HL-60 (cell line): ENCODE measurements around the gene TOMM34.

ENCODE experiments used
- DNase-seq, 2 experiments: peaks; one replicate each; pipeline ENCODE4 v3.0.0-alpha.2; 2010 to 2020; ENCODE audit warnings: low read depth in 1 of 2, low spot score in 1 of 2
- H3K27ac ChIP-seq: fragments of 250-450 bp; sonication (Bioruptor Pico); replicated peaks from 2 replicates; pipeline ENCODE4 v1.5.1; 2020; ENCODE audit warnings: mild to moderate bottlenecking, moderate library complexity
- H3K27me3 ChIP-seq: fragments of 250-450 bp; sonication (Bioruptor Pico); 2 replicates; pipeline ENCODE4 v1.5.1; 2021; ENCODE audit warnings: mild to moderate bottlenecking, moderate library complexity; ENCODE audit not compliant: insufficient read depth, poor library complexity, severe bottlenecking
- H3K4me3 ChIP-seq: replicated peaks from 2 replicates; pipeline ENCODE4 v1.5.1; 2011; ENCODE audit warnings: mild to moderate bottlenecking, control low read depth, low read length; ENCODE audit not compliant: insufficient read depth
- GABPA ChIP-seq: IDR thresholded peaks from 2 replicates; pipeline ENCODE4 v1.6.1; 2012; ENCODE audit warnings: low read depth
- POLR2AphosphoS5 ChIP-seq: IDR thresholded peaks from 2 replicates; pipeline ENCODE4 v1.6.1; 2012; ENCODE audit warnings: low read depth
- SPI1 ChIP-seq: IDR thresholded peaks from 2 replicates; pipeline ENCODE4 v1.6.1; 2012; ENCODE audit warnings: low read depth, mild to moderate bottlenecking, borderline replicate concordance
- TF ChIP-seq, protein P1 (sequence below): IDR thresholded peaks from one replicate; pipeline ENCODE4 v1.5.1; 2011; ENCODE audit warnings: low read length, control low read depth, inconsistent platforms; ENCODE audit not compliant: insufficient read depth
- TF ChIP-seq, protein P2 (sequence below): IDR thresholded peaks from 2 replicates; pipeline ENCODE4 v1.6.1; 2012; ENCODE audit warnings: low read depth; ENCODE audit not compliant: insufficient replicate concordance

The TOMM34 gene

DNA sequence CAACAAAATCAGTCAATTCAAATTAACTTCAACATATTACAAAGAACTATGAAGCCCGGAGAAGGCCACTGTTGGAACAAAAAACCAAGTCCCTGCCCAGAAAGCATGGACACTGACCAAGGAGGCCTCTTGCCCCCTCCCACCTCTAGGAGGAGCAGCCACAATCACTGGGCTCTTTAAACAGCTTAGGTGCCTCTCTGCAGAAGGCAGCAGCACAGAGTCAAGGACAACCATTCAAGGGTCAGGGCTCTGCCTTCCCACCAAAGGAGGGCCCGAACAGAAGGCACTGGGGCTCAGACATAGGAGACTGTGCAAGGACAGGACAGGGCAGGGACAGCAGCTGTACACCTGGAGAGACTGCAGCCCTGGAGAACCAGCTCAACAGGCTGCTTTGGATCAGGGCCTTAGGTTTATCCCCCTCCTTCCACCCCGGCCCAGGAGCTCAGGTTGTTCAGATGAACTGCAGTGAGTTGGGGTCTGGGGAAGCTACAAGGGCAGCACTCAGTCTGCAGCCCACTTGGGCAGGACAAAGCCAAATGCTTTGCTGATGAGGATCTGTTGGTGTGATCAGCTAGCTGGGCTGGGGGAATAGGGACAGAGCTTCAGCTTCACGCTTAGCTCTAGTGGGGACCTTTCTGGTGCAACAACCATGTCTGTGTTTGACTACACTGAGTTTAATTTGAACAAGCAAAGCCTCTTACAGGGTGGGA, 17.8 kb downstream of the TOMM34 start:
- Histone ChIP-seq H3K27ac (no peak overlapping the region), H3K27me3 (no peaks in the 10 kb centered on the region), H3K4me3 (no peak overlapping the region)
- no peak for DNase-seq
- no peak for TF ChIP-seq POLR2AphosphoS5
- TF ChIP-seq, protein P1, sequence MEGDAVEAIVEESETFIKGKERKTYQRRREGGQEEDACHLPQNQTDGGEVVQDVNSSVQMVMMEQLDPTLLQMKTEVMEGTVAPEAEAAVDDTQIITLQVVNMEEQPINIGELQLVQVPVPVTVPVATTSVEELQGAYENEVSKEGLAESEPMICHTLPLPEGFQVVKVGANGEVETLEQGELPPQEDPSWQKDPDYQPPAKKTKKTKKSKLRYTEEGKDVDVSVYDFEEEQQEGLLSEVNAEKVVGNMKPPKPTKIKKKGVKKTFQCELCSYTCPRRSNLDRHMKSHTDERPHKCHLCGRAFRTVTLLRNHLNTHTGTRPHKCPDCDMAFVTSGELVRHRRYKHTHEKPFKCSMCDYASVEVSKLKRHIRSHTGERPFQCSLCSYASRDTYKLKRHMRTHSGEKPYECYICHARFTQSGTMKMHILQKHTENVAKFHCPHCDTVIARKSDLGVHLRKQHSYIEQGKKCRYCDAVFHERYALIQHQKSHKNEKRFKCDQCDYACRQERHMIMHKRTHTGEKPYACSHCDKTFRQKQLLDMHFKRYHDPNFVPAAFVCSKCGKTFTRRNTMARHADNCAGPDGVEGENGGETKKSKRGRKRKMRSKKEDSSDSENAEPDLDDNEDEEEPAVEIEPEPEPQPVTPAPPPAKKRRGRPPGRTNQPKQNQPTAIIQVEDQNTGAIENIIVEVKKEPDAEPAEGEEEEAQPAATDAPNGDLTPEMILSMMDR = no peak
- TF ChIP-seq, protein P2, sequence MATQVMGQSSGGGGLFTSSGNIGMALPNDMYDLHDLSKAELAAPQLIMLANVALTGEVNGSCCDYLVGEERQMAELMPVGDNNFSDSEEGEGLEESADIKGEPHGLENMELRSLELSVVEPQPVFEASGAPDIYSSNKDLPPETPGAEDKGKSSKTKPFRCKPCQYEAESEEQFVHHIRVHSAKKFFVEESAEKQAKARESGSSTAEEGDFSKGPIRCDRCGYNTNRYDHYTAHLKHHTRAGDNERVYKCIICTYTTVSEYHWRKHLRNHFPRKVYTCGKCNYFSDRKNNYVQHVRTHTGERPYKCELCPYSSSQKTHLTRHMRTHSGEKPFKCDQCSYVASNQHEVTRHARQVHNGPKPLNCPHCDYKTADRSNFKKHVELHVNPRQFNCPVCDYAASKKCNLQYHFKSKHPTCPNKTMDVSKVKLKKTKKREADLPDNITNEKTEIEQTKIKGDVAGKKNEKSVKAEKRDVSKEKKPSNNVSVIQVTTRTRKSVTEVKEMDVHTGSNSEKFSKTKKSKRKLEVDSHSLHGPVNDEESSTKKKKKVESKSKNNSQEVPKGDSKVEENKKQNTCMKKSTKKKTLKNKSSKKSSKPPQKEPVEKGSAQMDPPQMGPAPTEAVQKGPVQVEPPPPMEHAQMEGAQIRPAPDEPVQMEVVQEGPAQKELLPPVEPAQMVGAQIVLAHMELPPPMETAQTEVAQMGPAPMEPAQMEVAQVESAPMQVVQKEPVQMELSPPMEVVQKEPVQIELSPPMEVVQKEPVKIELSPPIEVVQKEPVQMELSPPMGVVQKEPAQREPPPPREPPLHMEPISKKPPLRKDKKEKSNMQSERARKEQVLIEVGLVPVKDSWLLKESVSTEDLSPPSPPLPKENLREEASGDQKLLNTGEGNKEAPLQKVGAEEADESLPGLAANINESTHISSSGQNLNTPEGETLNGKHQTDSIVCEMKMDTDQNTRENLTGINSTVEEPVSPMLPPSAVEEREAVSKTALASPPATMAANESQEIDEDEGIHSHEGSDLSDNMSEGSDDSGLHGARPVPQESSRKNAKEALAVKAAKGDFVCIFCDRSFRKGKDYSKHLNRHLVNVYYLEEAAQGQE = no peak
- no peak for TF ChIP-seq SPI1
- TF ChIP-seq GABPA = no peak

DNA sequence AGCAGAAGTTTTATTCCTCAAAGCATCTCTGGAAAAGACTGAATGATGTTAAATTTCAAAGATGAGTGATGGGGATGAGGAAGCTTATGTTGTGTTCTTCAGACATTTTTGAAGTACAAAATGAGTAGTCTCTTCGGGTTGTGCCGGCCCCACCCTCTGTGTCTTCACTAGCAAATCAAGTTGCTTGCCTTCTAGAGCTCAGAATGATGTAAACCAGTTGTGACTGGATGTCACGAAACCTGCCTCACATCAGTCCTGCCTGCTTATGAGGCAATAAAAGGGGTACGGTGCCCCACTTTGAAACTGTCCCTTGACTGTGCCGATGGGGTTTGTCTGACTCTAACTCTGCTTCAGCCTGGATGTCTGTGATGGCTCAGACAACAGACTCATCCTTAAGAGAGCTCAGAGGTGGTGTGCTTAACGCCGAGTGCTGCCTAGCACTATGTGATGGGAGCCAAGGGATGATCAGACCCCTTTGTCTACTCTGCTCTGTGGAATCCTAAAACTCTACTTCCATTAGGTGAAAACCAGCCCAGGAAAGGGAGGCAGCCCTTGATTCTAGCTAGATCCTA, 19.0 kb downstream of the TOMM34 start:
- H3K27me3 ChIP-seq = no peaks in the 10 kb centered on the region
- TF ChIP-seq POLR2AphosphoS5 (no peak; the same call in 1 of the 2 replicates), SPI1 (no peak), GABPA (no peak)
- TF ChIP-seq, protein P1 = no peak
- TF ChIP-seq, protein P2 = no peak
- no peak for DNase-seq
- no peak overlapping the region for H3K27ac ChIP-seq
- H3K4me3 ChIP-seq = no peak overlapping the region

DNA sequence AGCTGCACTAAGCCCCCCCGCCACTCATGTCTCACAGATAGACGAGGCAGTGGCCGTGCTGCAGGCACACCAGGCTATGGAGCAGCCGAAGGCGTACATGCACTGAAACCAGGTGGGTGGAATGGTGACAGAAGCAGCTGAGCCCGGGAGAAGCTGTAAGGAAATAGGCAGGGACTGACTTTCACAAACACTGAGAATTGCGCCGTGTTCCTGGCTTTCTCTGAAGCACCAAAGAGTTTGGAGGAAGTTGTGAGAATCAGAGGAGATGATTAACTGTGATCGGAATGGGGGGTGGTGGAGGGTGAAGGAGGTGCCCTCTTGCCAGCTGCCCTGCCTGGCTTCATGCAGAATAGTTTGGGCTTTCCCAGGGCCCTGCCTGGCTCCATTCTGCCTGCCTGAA, 21.6 kb downstream of the TOMM34 start:
- no peak for DNase-seq
- TF ChIP-seq POLR2AphosphoS5 (no peak), GABPA (no peak), SPI1 (no peak)
- TF ChIP-seq, protein P1 = no peak
- TF ChIP-seq, protein P2 = no peak
- no peak overlapping the region for H3K27ac ChIP-seq

More for the DNA sequence above, 21.6 kb downstream of the TOMM34 start:
- Histone ChIP-seq H3K4me3 (no peak overlapping the region), H3K27me3 (no peaks in the 10 kb centered on the region)
